A673 (cell line): ENCODE measurements around the gene CLEC7A. TPM values are rescaled to one million over a fixed set of nuclear protein-coding genes. Genes with fewer than 3 reads are reported as not detected.

Experiments
- BruUV-seq: library from RNA; stranded (reverse); fragments of 400-500 nt; replicated peaks from 2 replicates; lab custom pipeline; 2021; lab: Mats Ljungman, UMichigan
- CTCF ChIA-PET: fragments of 300-600 bp; sonication (Branson Sonifier 250); formaldehyde crosslinking; loops from one replicate; lab custom pipeline; 2022; ENCODE audit warnings: antibody characterized with exemption; lab: Charles Lee
- POLR2A ChIA-PET: fragments of 300-600 bp; sonication (Branson Sonifier 250); formaldehyde crosslinking; loops from one replicate; lab custom pipeline; 2022; ENCODE audit warnings: antibody characterized with exemption; ENCODE audit not compliant: low non-redundant PET; lab: Charles Lee
- DNase-seq: peaks from one replicate; pipeline ENCODE4 v3.0.0-alpha.2; 2015; ENCODE audit warnings: low spot score
- H3K27ac ChIP-seq: fragments of 200-600 bp; sonication (generic); 2 replicates; pipeline ENCODE4 v1.5.1; 2016; ENCODE audit warnings: mixed run types, low read depth, mild to moderate bottlenecking, mixed read lengths, antibody characterized with exemption, low read length; ENCODE audit not compliant: poor library complexity, severe bottlenecking
- H3K27me3 ChIP-seq: fragments of 200-600 bp; sonication (generic); replicated peaks from 2 replicates; pipeline ENCODE4 v1.6.1; 2017; ENCODE audit warnings: mixed run types, low read depth, mild to moderate bottlenecking, mixed read lengths, antibody characterized with exemption, low read length; ENCODE audit not compliant: insufficient read depth, poor library complexity
- H3K36me3 ChIP-seq: fragments of 200-600 bp; sonication (generic); 2 replicates; pipeline ENCODE4 v1.6.1; 2016; ENCODE audit warnings: mixed run types, mild to moderate bottlenecking, mixed read lengths, antibody characterized with exemption, low read length; ENCODE audit not compliant: insufficient read depth, poor library complexity, severe bottlenecking
- H3K4me1 ChIP-seq: fragments of 200-600 bp; sonication (generic); 2 replicates; pipeline ENCODE4 v1.6.1; 2017; ENCODE audit warnings: mixed run types, mild to moderate bottlenecking, mixed read lengths, antibody characterized with exemption, low read length; ENCODE audit not compliant: insufficient read depth, poor library complexity, severe bottlenecking
- H3K4me3 ChIP-seq: fragments of 200-600 bp; sonication (generic); 2 replicates; pipeline ENCODE4 v1.5.1; 2016; ENCODE audit warnings: low read depth, mixed run types, mild to moderate bottlenecking, mixed read lengths, low read length; ENCODE audit not compliant: poor library complexity, severe bottlenecking
- H3K9me3 ChIP-seq: fragments of 200-600 bp; sonication (generic); 2 replicates; pipeline ENCODE4 v1.6.1; 2016; ENCODE audit warnings: mixed run types, low read depth, mild to moderate bottlenecking, mixed read lengths, antibody characterized with exemption, low read length; ENCODE audit not compliant: poor library complexity, severe bottlenecking
- EZH2 ChIP-seq: fragments of 200-600 bp; sonication (generic); IDR thresholded peaks from 2 replicates; pipeline ENCODE4 v1.6.1; 2017; ENCODE audit warnings: borderline replicate concordance, low read depth, mild to moderate bottlenecking, mixed read lengths, antibody characterized with exemption, low read length; ENCODE audit not compliant: poor library complexity, severe bottlenecking
- intact Hi-C: fragments of 100-400 bp; cut with micrococcal nuclease; formaldehyde crosslinking; loops from one replicate; pipeline ENCODE4 v1.10.0; 2022; ENCODE audit not compliant: unreplicated experiment
- total RNA-seq: library from RNA; stranded (reverse); gene quantifications from 2 replicates; pipeline ENCODE4 v1.2.3, GENCODE V29; 2021
- TF ChIP-seq, protein P1 (sequence below): fragments of 300-800, 200-600 bp; sonication (generic); conservative IDR thresholded peaks from 2 replicates; pipeline ENCODE4 v1.5.1; 2017; ENCODE audit warnings: low read depth, mild to moderate bottlenecking, antibody characterized with exemption, low read length, moderate library complexity, mixed read lengths

CLEC7A gene
- total RNA-seq, 1 experiment from 2014 or later = 0.28 TPM

DNA sequence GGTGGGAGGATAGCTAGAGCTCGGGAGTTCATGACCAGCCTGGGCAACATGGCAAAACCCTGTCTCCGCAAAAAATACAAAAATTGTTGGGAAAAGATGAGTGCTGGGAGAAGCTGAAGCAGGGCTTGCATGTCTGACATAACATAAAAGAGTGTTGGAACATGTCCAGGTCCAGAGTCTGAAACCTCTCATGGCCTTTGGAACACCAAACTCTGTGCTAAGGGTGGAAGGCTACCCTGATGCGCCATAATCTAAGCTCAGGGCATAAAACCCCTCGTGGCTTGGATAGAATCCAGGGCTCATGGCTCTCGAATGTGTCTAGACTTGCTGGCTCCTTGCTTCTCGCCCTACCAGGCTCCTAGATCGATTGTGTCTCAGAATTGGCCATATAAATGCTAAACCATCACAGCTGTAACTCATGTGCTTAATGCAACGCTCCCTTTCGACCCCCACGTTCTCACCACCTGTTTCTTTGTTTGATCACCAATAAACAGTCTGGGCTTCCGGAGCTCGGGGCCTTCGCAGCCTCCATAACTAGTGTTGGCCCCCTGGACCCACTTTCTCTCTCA lies 6.7 kb upstream of the CLEC7A start:
- POLR2A ChIA-PET = no interaction called here

DNA sequence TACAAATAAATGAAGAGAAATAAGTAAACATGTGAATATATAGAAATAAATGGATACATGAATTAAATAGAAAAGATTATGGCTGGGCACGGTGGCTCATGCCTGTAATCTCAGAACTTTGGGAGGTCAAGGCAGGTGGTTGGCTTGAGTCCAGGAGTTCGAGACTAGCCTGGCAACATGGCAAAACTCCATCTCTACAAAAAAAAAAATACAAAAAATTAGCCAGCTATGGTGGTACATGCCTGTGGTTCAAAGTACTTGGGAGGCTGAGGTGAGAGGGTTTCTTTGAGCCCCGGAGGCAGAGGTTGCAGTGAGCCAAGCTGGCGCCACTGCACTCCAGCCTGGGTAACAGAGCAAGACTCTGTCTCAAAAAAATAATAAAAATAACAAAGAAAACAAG lies 5.1 kb upstream of the CLEC7A start:
- BruUV-seq = no TSS peak

More for the DNA sequence above, 6.7 kb upstream of the CLEC7A start:
- Histone ChIP-seq H3K27ac (no peak overlapping the region), H3K4me1 (no peaks in the 10 kb centered on the region), H3K36me3 (no peaks in the 10 kb centered on the region), H3K27me3 (no peaks in the 10 kb centered on the region), H3K9me3 (no peaks in the 10 kb centered on the region), H3K4me3 (no peak overlapping the region)
- CTCF ChIA-PET = interaction anchor here (0.6 kb wide), 1 partner anchor 872 kb away, joined by 3 read pairs; no protein-coding TSS in a partner anchor
- DNase-seq = no peak
- no peak for TF ChIP-seq EZH2
- TF ChIP-seq, protein P1, sequence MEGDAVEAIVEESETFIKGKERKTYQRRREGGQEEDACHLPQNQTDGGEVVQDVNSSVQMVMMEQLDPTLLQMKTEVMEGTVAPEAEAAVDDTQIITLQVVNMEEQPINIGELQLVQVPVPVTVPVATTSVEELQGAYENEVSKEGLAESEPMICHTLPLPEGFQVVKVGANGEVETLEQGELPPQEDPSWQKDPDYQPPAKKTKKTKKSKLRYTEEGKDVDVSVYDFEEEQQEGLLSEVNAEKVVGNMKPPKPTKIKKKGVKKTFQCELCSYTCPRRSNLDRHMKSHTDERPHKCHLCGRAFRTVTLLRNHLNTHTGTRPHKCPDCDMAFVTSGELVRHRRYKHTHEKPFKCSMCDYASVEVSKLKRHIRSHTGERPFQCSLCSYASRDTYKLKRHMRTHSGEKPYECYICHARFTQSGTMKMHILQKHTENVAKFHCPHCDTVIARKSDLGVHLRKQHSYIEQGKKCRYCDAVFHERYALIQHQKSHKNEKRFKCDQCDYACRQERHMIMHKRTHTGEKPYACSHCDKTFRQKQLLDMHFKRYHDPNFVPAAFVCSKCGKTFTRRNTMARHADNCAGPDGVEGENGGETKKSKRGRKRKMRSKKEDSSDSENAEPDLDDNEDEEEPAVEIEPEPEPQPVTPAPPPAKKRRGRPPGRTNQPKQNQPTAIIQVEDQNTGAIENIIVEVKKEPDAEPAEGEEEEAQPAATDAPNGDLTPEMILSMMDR = no peak
- no TSS peak for BruUV-seq
- intact Hi-C loops = no loop called here

DNA sequence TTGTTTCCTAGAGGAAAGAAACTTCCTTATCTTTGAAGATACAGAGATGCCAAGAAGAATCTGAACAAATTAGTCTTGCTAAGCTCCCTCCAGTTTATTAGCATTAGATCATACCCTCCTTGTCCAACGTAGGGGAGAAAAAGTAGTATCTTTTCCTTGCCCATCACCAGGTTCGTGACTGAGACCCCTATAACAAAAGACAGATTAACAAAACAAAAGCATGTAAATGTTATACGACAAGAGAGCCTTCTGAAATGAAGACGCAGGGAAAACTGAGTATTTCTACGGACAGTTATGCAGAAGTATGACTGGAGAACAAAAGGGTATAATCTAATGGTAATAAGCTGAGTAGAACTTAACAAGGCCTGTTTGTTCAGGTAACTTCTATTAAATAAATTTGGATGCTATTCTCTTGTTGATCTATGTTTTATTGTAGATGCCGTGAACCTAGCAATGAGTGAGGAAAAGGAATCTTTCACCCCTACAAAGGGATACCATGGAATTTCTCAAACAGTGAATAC lies 2.9 kb upstream of the CLEC7A start:
- peaks cover 5% of the 10 kb centered on the region for H3K4me1 ChIP-seq
- no peak for DNase-seq
- no peak for TF ChIP-seq EZH2
- TF ChIP-seq, protein P1 = no peak
- no peak overlapping the region for H3K27ac ChIP-seq
- intact Hi-C loops = no loop called here
- ChIA-PET CTCF (interaction anchor here (0.5 kb wide), 1 partner anchor 56 kb away, joined by 5 read pairs; no protein-coding TSS in a partner anchor), POLR2A (no interaction called here)
- no peaks in the 10 kb centered on the region for H3K9me3 ChIP-seq
- H3K27me3 ChIP-seq = no peaks in the 10 kb centered on the region
- H3K4me3 ChIP-seq = no peak overlapping the region
- no TSS peak for BruUV-seq
- no peaks in the 10 kb centered on the region for H3K36me3 ChIP-seq

More for the DNA sequence above, 5.1 kb upstream of the CLEC7A start:
- ChIA-PET POLR2A (no interaction called here), CTCF (no interaction called here)
- TF ChIP-seq, protein P1 = no peak
- TF ChIP-seq EZH2 = no peak
- Histone ChIP-seq H3K36me3 (no peaks in the 10 kb centered on the region), H3K4me1 (peaks cover 2% of the 10 kb centered on the region), H3K9me3 (no peaks in the 10 kb centered on the region), H3K27ac (no peak overlapping the region), H3K4me3 (no peak overlapping the region), H3K27me3 (no peaks in the 10 kb centered on the region)
- no peak for DNase-seq
- intact Hi-C loops = no loop called here
